Duodenal mucosa (tissue), 2 donors: ENCODE measurements around the gene PCDHGC4.

ENCODE experiments used
- H3K27ac ChIP-seq: one replicate; pipeline ENCODE4 v1.7.0; 2013; ENCODE audit warnings: low read depth, low read length
- H3K27me3 ChIP-seq, 2 donors: one replicate each; pipeline ENCODE4 v1.7.0; 2013; ENCODE audit warnings: low read length in 2 of 2, control low read depth in 1 of 2; ENCODE audit not compliant: insufficient read depth in 2 of 2, control insufficient read depth in 1 of 2
- H3K36me3 ChIP-seq, 2 donors: one replicate each; pipeline ENCODE4 v1.7.0; 2013; ENCODE audit warnings: low read length in 2 of 2, control low read depth in 1 of 2; ENCODE audit not compliant: insufficient read depth in 2 of 2, control insufficient read depth in 1 of 2
- H3K4me1 ChIP-seq, 2 donors: one replicate each; pipeline ENCODE4 v1.7.0; 2013; ENCODE audit warnings: low read length in 2 of 2, control low read depth in 1 of 2; ENCODE audit not compliant: insufficient read depth in 2 of 2, control insufficient read depth in 1 of 2
- H3K4me3 ChIP-seq, 2 donors: one replicate each; pipeline ENCODE4 v1.7.0; 2013; ENCODE audit warnings: low read length in 2 of 2, low read depth in 1 of 2
- H3K9ac ChIP-seq, 2 donors: one replicate each; pipeline ENCODE4 v1.7.0; 2013; ENCODE audit warnings: low read length in 2 of 2, low read depth in 1 of 2
- H3K9me3 ChIP-seq, 2 donors: one replicate each; pipeline ENCODE4 v1.7.0; 2013; ENCODE audit warnings: low read length in 2 of 2, control low read depth in 1 of 2; ENCODE audit not compliant: control insufficient read depth in 1 of 2

Gene PCDHGC4

GRCh38 chr5:141489841-141490240 is 5.0 kb downstream of the PCDHGC4 start:
- H3K27ac ChIP-seq, result no peak overlapping the region
- peaks cover 32 to 37% of the 10 kb centered on the region in 2 donors for H3K27me3 ChIP-seq
- peaks cover 0 to 9% of the 10 kb centered on the region in 2 donors for H3K4me1 ChIP-seq
- no peak overlapping the region for H3K9ac ChIP-seq
- H3K4me3 ChIP-seq, result no peak overlapping the region
- H3K36me3 ChIP-seq, result no peaks in the 10 kb centered on the region
- no peaks in the 10 kb centered on the region for H3K9me3 ChIP-seq

- H3K9ac ChIP-seq, result no peak overlapping the region
- H3K4me1 ChIP-seq, result peaks cover 0 to 5% of the 10 kb centered on the region in 2 donors
- peaks cover 28 to 33% of the 10 kb centered on the region in 2 donors for H3K27me3 ChIP-seq
- H3K36me3 ChIP-seq, result no peaks in the 10 kb centered on the region
- H3K4me3 ChIP-seq, result no peak overlapping the region
- no peaks in the 10 kb centered on the region for H3K9me3 ChIP-seq
- H3K27ac ChIP-seq, result no peak overlapping the region
Observed at GRCh38 chr5:141490271-141490670, 5.4 kb downstream of the PCDHGC4 start.

GRCh38 chr5:141490771-141491170 is 5.9 kb downstream of the PCDHGC4 start:
- no peak overlapping the region for H3K9ac ChIP-seq
- no peaks in the 10 kb centered on the region for H3K36me3 ChIP-seq
- peaks cover 26 to 28% of the 10 kb centered on the region in 2 donors for H3K27me3 ChIP-seq
- no peaks in the 10 kb centered on the region for H3K9me3 ChIP-seq
- H3K4me3 ChIP-seq, result no peak overlapping the region
- H3K27ac ChIP-seq, result no peak overlapping the region
- peaks cover 0 to under 1% of the 10 kb centered on the region in 2 donors for H3K4me1 ChIP-seq

GRCh38 chr5:141491323-141492167 is 6.7 kb downstream of the PCDHGC4 start:
- no peaks in the 10 kb centered on the region for H3K9me3 ChIP-seq
- peaks cover 22 to 23% of the 10 kb centered on the region in 2 donors for H3K27me3 ChIP-seq
- no peaks in the 10 kb centered on the region for H3K4me1 ChIP-seq
- no peak overlapping the region for H3K27ac ChIP-seq
- H3K36me3 ChIP-seq, result no peaks in the 10 kb centered on the region
- peak overlapping the region; percentile 36 to 55 for H3K4me3 ChIP-seq
- no peak overlapping the region for H3K9ac ChIP-seq

- Histone ChIP-seq H3K36me3 (no peaks in the 10 kb centered on the region), H3K9me3 (no peaks in the 10 kb centered on the region), H3K4me1 (no peaks in the 10 kb centered on the region), H3K9ac (no peak overlapping the region), H3K27ac (no peak overlapping the region), H3K4me3 (peak overlapping the region; percentile 36 to 55), H3K27me3 (peaks cover 22 to 23% of the 10 kb centered on the region in 2 donors)
Observed at GRCh38 chr5:141492168-141492885, 7.5 kb downstream of the PCDHGC4 start.

- peaks cover 22 to 23% of the 10 kb centered on the region in 2 donors for H3K27me3 ChIP-seq
- no peak overlapping the region for H3K9ac ChIP-seq
- H3K9me3 ChIP-seq, result no peaks in the 10 kb centered on the region
- H3K36me3 ChIP-seq, result no peaks in the 10 kb centered on the region
- H3K4me1 ChIP-seq, result no peaks in the 10 kb centered on the region
- H3K27ac ChIP-seq, result no peak overlapping the region
- H3K4me3 ChIP-seq, result no peak overlapping the region
Observed at GRCh38 chr5:141493500-141494422, 8.9 kb downstream of the PCDHGC4 start.

- H3K4me1 ChIP-seq, result no peaks in the 10 kb centered on the region
- H3K9ac ChIP-seq, result no peak overlapping the region
- no peaks in the 10 kb centered on the region for H3K9me3 ChIP-seq
- no peaks in the 10 kb centered on the region for H3K36me3 ChIP-seq
- peaks cover 22 to 23% of the 10 kb centered on the region in 2 donors for H3K27me3 ChIP-seq
- H3K4me3 ChIP-seq, result no peak overlapping the region
- no peak overlapping the region for H3K27ac ChIP-seq
Observed at GRCh38 chr5:141494761-141495452, 10.1 kb downstream of the PCDHGC4 start.

GRCh38 chr5:141495453-141495811 is 10.6 kb downstream of the PCDHGC4 start:
- Histone ChIP-seq H3K4me3 (no peak overlapping the region), H3K9me3 (no peaks in the 10 kb centered on the region), H3K27me3 (peaks cover 19 to 23% of the 10 kb centered on the region in 2 donors), H3K36me3 (no peaks in the 10 kb centered on the region), H3K9ac (no peak overlapping the region), H3K4me1 (no peaks in the 10 kb centered on the region), H3K27ac (no peak overlapping the region)

GRCh38 chr5:141496038-141496437 is 11.2 kb downstream of the PCDHGC4 start:
- Histone ChIP-seq H3K4me1 (no peaks in the 10 kb centered on the region), H3K9ac (no peak overlapping the region), H3K27me3 (peaks cover 15 to 19% of the 10 kb centered on the region in 2 donors), H3K27ac (no peak overlapping the region), H3K4me3 (no peak overlapping the region), H3K36me3 (no peaks in the 10 kb centered on the region), H3K9me3 (no peaks in the 10 kb centered on the region)
